ENCODE measurements around the gene SLC39A9.

SLC39A9 gene

GRCh38 chr14:69398053-69398817 is at the start of gene SLC39A9, which contains the start of gene ERH:
Gene SLC39A9, plus strand, starts transcription at chr14:69398692. Its CDS starts 678 bp downstream, at chr14:69399370.
Gene ERH, minus strand, starts transcription at chr14:69398299. Its CDS starts 66 bp downstream, at chr14:69398233.
- DNase-seq (ENCODE audit: low read depth), result peak; percentile 97
- peak within 1 kb of the TSS; percentile 80 for H3K4me3 ChIP-seq (ENCODE audit: low read depth, low read length)
- no peak for TF ChIP-seq CTCF (IDR thresholded peaks at IDR 0.05; ENCODE audit: insufficient read depth, low read depth, low read length, missing control alignments)

GRCh38 chr14:69349091-69349777 is 49.3 kb upstream of the SLC39A9 start:
- H3K4me3 ChIP-seq (ENCODE audit: low read depth, low read length), result no peak overlapping the region
- DNase-seq (ENCODE audit: low read depth), result no peak
- no peak for TF ChIP-seq CTCF (IDR thresholded peaks at IDR 0.05; ENCODE audit: insufficient read depth, low read depth, low read length, missing control alignments)

GRCh38 chr14:69350892-69351291 is 47.6 kb upstream of the SLC39A9 start:
- no peak for TF ChIP-seq CTCF (IDR thresholded peaks at IDR 0.05; ENCODE audit: insufficient read depth, low read depth, low read length, missing control alignments)
- no peak overlapping the region for H3K4me3 ChIP-seq (ENCODE audit: low read depth, low read length)
- DNase-seq (ENCODE audit: low read depth), result no peak

GRCh38 chr14:69351385-69351784 is 47.1 kb upstream of the SLC39A9 start:
- TF ChIP-seq CTCF (IDR thresholded peaks at IDR 0.05; ENCODE audit: insufficient read depth, low read depth, low read length, missing control alignments), result no peak
- H3K4me3 ChIP-seq (ENCODE audit: low read depth, low read length), result no peak overlapping the region
- DNase-seq (ENCODE audit: low read depth), result peak; percentile 18

- no peak overlapping the region for H3K4me3 ChIP-seq (ENCODE audit: low read depth, low read length)
- no peak for TF ChIP-seq CTCF (IDR thresholded peaks at IDR 0.05; ENCODE audit: insufficient read depth, low read depth, low read length, missing control alignments)
- no peak for DNase-seq (ENCODE audit: low read depth)
Observed at GRCh38 chr14:69351911-69352310, 46.6 kb upstream of the SLC39A9 start.

GRCh38 chr14:69353168-69353567 is 45.3 kb upstream of the SLC39A9 start:
- H3K4me3 ChIP-seq (ENCODE audit: low read depth, low read length), result no peak overlapping the region
- TF ChIP-seq CTCF (IDR thresholded peaks at IDR 0.05; ENCODE audit: insufficient read depth, low read depth, low read length, missing control alignments), result no peak
- DNase-seq (ENCODE audit: low read depth), result no peak

Measured in GM12865 (cell line).